MM.1S (cell line): ENCODE data around the gene YBEY.

Experiments
- DNase-seq: peaks from one replicate; pipeline ENCODE4 v3.0.0-alpha.2; 2015
- H2AFZ ChIP-seq: fragments of 300-600 bp; sonication (generic); 2 replicates; pipeline ENCODE4 v1.6.0; 2016; ENCODE audit warnings: antibody characterized with exemption, low read length
- H3F3A ChIP-seq: fragments of 300-600 bp; sonication (generic); 2 replicates; pipeline ENCODE4 v1.6.1; 2016; ENCODE audit warnings: mild to moderate bottlenecking, antibody characterized with exemption, low read length, moderate library complexity, mixed read lengths; ENCODE audit not compliant: insufficient read depth
- H3K27ac ChIP-seq: fragments of 300-600 bp; sonication (generic); 2 replicates; pipeline ENCODE4 v1.5.1; 2016; ENCODE audit warnings: mild to moderate bottlenecking, low read length
- H3K27me3 ChIP-seq: fragments of 300-600 bp; sonication (generic); replicated peaks from 2 replicates; pipeline ENCODE4 v1.6.0; 2016; ENCODE audit warnings: low read length; ENCODE audit not compliant: insufficient read depth
- H3K36me3 ChIP-seq: fragments of 300-600 bp; sonication (generic); replicated peaks from 2 replicates; pipeline ENCODE4 v1.6.1; 2016; ENCODE audit warnings: mild to moderate bottlenecking, low read length, mixed read lengths; ENCODE audit not compliant: insufficient read depth
- H3K4me1 ChIP-seq: fragments of 300-600 bp; sonication (generic); 2 replicates; pipeline ENCODE4 v1.6.1; 2016; ENCODE audit warnings: low read length, mixed read lengths
- H3K4me2 ChIP-seq: fragments of 300-600 bp; sonication (generic); 2 replicates; pipeline ENCODE4 v1.6.0; 2016; ENCODE audit warnings: low read depth, low read length
- H3K4me3 ChIP-seq: fragments of 300-600 bp; sonication (generic); 2 replicates; pipeline ENCODE4 v1.5.1; 2016; ENCODE audit warnings: low read length, mixed read lengths
- H3K79me2 ChIP-seq: fragments of 300-600 bp; sonication (generic); 2 replicates; pipeline ENCODE4 v1.6.1; 2016; ENCODE audit warnings: mixed run types, low read length, mixed read lengths
- H3K9ac ChIP-seq: fragments of 300-600 bp; sonication (generic); 2 replicates; pipeline ENCODE4 v1.6.1; 2016; ENCODE audit warnings: low read length, mixed read lengths
- H3K9me2 ChIP-seq: fragments of 300-600 bp; sonication (generic); replicated peaks from 2 replicates; pipeline ENCODE4 v1.6.1; 2016; ENCODE audit warnings: mild to moderate bottlenecking, low read length, mixed read lengths; ENCODE audit not compliant: insufficient read depth
- H3K9me3 ChIP-seq: fragments of 300-600 bp; sonication (generic); replicated peaks from 2 replicates; pipeline ENCODE4 v1.6.1; 2016; ENCODE audit warnings: mild to moderate bottlenecking, low read length, mixed read lengths; ENCODE audit not compliant: insufficient read depth
- H4K20me1 ChIP-seq: fragments of 300-600 bp; sonication (generic); 2 replicates; pipeline ENCODE4 v1.6.1; 2016; ENCODE audit warnings: mild to moderate bottlenecking, low read length, moderate library complexity, mixed read lengths; ENCODE audit not compliant: insufficient read depth
- CTCF ChIP-seq: fragments of 300-600 bp; sonication (generic); IDR thresholded peaks from 2 replicates; pipeline ENCODE4 v1.5.1; 2016; ENCODE audit warnings: antibody characterized with exemption, low read length, mixed read lengths
- EZH2 ChIP-seq: fragments of 300-600 bp; sonication (generic); optimal IDR thresholded peaks from 2 replicates; pipeline ENCODE3; 2017; ENCODE audit warnings: low read depth, mild to moderate bottlenecking, antibody characterized with exemption, low read length, mixed read lengths
- EZH2phosphoT487 ChIP-seq: fragments of 300-600 bp; sonication (generic); IDR thresholded peaks from 2 replicates; pipeline ENCODE4 v1.6.1; 2018; ENCODE audit warnings: antibody characterized with exemption, low read length

YBEY gene

GRCh38 chr21:46323227-46323709 lies 37.1 kb downstream of the YBEY start:
- no peaks in the 10 kb centered on the region for H3K27me3 ChIP-seq
- H3K36me3 ChIP-seq = 0 out of 2 replicates have a peak, but pooled peaks cover 4% of the 10 kb centered on the region
- no peaks in the 10 kb centered on the region for H3K9me3 ChIP-seq
- H3K4me2 ChIP-seq = peak overlapping the region; percentile 91
- H3K4me3 ChIP-seq = peak overlapping the region; percentile 98
- H3K9ac ChIP-seq = peak overlapping the region; percentile 91
- H3K9me2 ChIP-seq = no peaks in the 10 kb centered on the region
- H3K79me2 ChIP-seq = peaks cover 65% of the 10 kb centered on the region
- peak overlapping the region; percentile 93 for H3K27ac ChIP-seq
- H3K4me1 ChIP-seq = peaks cover 18% of the 10 kb centered on the region
- H3F3A ChIP-seq = peaks cover 29% of the 10 kb centered on the region
- peak overlapping the region; percentile 61 for H2AFZ ChIP-seq
- no peak for TF ChIP-seq EZH2
- TF ChIP-seq CTCF = no peak
- no peak for TF ChIP-seq EZH2phosphoT487
- peak; percentile 55 for DNase-seq
- H4K20me1 ChIP-seq = no peaks in the 10 kb centered on the region

- peak; percentile 100 for DNase-seq
- TF ChIP-seq CTCF = no peak
- TF ChIP-seq EZH2phosphoT487 = no peak
- TF ChIP-seq EZH2 = no peak
- H2AFZ ChIP-seq = peak within 1 kb of the TSS; percentile 88
- H3K36me3 ChIP-seq = 0 out of 2 replicates have a peak, but pooled peaks cover 4% of the 10 kb centered on the region
- H3K4me2 ChIP-seq = peak within 1 kb of the TSS; percentile 97
- no peaks in the 10 kb centered on the region for H4K20me1 ChIP-seq
- H3K27ac ChIP-seq = peak within 1 kb of the TSS; percentile 93
- H3K4me1 ChIP-seq = peaks cover 18% of the 10 kb centered on the region
- no peaks in the 10 kb centered on the region for H3K27me3 ChIP-seq
- H3K4me3 ChIP-seq = peak within 1 kb of the TSS; percentile 98
- no peaks in the 10 kb centered on the region for H3K9me2 ChIP-seq
- peaks cover 71% of the 10 kb centered on the region for H3K79me2 ChIP-seq
- H3K9me3 ChIP-seq = no peaks in the 10 kb centered on the region
- peak within 1 kb of the TSS; percentile 91 for H3K9ac ChIP-seq
- H3F3A ChIP-seq = peaks cover 29% of the 10 kb centered on the region
These were observed 37.7 kb downstream of the YBEY start, which contains the start of the genes C21orf58 and PCNT for GRCh38 chr21:46323710-46324389. TSS of gene C21orf58 (minus strand) at chr21:46323870. CDS start at chr21:46322738, 1,132 bp downstream. TSS of gene PCNT (plus strand) at chr21:46324156. CDS start at chr21:46324229, 73 bp downstream.

GRCh38 chr21:46324390-46325072 lies 38.4 kb downstream of the YBEY start:
- TF ChIP-seq CTCF (no peak; the same call in 1 of the 2 replicates), EZH2phosphoT487 (no peak), EZH2 (no peak)
- peak overlapping the region; percentile 91 for H3K9ac ChIP-seq
- H3K4me3 ChIP-seq = peak overlapping the region; percentile 98
- no peaks in the 10 kb centered on the region for H3K27me3 ChIP-seq
- 0 out of 2 replicates have a peak, but pooled peaks cover 4% of the 10 kb centered on the region for H3K36me3 ChIP-seq
- peak overlapping the region; percentile 97 for H3K4me2 ChIP-seq
- no peaks in the 10 kb centered on the region for H3K9me3 ChIP-seq
- H4K20me1 ChIP-seq = no peaks in the 10 kb centered on the region
- peaks cover 77% of the 10 kb centered on the region for H3K79me2 ChIP-seq
- peaks cover 18% of the 10 kb centered on the region for H3K4me1 ChIP-seq
- DNase-seq = peak; percentile 94
- H3F3A ChIP-seq = peaks cover 29% of the 10 kb centered on the region
- no peaks in the 10 kb centered on the region for H3K9me2 ChIP-seq
- H3K27ac ChIP-seq = peak overlapping the region; percentile 93
- peak overlapping the region; percentile 88 for H2AFZ ChIP-seq
